Measurements from ENCODE around the gene TSPAN12. TPM values are rescaled to one million over a fixed set of nuclear protein-coding genes. Genes with fewer than 3 reads are reported as not detected.

Gene TSPAN12, protein sequence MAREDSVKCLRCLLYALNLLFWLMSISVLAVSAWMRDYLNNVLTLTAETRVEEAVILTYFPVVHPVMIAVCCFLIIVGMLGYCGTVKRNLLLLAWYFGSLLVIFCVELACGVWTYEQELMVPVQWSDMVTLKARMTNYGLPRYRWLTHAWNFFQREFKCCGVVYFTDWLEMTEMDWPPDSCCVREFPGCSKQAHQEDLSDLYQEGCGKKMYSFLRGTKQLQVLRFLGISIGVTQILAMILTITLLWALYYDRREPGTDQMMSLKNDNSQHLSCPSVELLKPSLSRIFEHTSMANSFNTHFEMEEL
- total RNA-seq = 25.5 and 25.8 TPM in 2 replicates

DNA sequence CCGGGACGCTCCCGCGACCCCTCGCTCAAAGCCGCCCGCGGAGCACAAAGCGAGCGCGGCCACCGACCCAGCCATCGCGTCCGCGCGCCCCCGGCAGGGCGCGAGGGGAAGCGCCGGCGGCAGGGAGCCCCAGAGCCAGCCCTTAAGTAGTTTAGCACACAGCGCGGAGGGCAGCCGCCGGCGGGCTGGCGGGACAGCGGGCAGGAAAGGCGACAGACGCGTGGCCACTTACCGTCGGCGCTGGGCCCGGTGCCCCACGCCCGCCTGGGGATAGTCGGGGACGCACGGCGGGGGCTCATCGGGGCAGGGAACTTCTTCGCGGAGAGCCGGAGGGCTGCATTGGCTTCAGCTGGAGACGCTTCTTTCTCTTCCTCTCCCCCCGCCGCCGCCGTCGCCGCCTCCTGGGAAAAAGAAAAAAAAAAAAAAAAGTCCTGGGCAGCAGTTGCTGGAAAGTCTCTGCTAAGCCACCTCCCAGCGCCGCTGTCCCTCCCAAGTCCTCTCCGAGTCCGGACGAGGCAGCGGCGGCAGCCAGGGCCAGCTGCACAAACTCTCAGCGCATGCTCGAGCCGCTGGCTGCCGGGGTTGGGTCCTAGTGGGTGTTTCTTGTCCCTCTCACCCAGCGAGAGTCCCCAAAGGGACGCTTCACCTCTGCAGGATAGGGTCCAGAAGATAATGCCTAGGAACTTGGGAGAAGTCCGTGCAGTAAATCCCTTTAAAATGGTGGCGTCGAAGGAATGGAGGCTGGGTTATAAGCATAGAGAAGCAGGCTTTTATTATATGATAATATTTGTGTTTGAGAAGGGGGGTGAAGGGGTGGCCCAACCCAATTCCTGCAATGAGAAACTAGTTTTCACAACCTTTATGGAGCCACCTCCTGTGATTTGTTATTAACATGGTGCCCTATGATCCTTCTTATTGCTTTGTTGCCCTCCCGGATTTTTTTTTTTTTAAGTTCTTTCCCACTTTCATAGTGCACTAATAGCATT, at the start of gene TSPAN12:
Gene TSPAN12 (minus strand): TSS at position 557 of the 986 bp plus-strand sequence. CDS start 1,381 bp downstream, outside the sequence.

Other genes with a start within 250 kb of the TSPAN12 start
- 22.5 and 28.4 TPM in 2 replicates for gene ING3, start 92.6 kb upstream of the TSPAN12 start, total RNA-seq
- gene CPED1, start 130.6 kb upstream of the TSPAN12 start, total RNA-seq = 0.65 and 2.5 TPM in 2 replicates

Data from vein endothelial cell (primary cell).